Measurements from ENCODE around the gene GPR21.

The GPR21 gene

DNA sequence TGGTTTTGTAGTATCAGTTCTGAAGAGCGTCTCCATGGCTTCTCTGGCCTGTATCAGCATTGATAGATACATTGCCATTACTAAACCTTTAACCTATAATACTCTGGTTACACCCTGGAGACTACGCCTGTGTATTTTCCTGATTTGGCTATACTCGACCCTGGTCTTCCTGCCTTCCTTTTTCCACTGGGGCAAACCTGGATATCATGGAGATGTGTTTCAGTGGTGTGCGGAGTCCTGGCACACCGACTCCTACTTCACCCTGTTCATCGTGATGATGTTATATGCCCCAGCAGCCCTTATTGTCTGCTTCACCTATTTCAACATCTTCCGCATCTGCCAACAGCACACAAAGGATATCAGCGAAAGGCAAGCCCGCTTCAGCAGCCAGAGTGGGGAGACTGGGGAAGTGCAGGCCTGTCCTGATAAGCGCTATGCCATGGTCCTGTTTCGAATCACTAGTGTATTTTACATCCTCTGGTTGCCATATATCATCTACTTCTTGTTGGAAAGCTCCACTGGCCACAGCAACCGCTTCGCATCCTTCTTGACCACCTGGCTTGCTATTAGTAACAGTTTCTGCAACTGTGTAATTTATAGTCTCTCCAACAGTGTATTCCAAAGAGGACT lies 1.5 kb downstream of the GPR21 start:
- no peak for DNase-seq

DNA sequence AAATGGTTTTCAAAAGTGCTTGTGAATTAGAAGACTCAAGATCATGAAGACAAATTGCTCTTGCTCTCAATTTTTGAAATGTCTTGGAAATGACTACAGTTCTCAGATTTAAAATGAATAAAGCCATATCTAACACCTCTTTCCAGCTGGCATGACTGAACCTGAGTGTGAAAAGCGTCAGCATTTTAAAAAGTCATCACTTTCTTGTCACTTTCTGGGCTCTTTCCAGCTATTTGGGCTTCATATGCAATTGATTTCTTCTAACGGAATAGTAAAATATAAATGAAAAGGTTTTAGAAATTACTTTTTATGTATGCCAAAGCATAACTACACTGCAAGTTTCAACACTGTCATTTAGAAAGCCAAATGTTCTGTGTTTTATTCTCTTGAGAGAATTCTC lies 2.3 kb downstream of the GPR21 start:
- no peak for DNase-seq

DNA sequence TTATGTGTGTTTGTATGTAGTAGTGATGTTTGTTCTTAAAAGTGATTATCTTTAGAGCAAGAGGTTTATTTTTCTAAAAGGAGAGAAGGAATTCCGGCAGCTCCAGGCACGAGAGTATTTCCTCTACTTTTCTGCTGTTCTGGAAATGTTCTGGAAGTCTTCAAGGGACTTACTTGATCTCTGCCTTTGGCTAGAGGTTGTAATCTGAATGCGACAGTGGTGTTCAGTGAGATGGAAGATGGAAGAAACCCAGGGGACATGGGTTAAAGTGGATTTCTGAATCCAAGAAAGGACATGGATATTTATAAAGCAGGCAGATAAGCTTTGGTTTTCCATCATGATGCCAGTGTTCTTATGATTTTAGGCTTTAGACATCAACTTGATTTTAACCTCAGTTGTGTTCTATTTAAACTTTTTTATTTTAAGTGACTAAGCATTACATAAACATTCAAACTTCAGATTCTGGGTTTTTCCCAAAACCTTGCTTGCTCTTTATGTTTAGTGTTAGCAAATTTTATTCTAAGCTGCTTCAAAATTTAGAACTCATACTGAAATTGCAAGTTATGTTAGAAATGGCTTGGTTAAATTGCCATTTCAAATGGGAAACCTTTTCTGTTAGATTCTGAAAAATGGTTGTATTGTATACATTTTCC lies 3.6 kb downstream of the GPR21 start:
- no peak for DNase-seq

DNA sequence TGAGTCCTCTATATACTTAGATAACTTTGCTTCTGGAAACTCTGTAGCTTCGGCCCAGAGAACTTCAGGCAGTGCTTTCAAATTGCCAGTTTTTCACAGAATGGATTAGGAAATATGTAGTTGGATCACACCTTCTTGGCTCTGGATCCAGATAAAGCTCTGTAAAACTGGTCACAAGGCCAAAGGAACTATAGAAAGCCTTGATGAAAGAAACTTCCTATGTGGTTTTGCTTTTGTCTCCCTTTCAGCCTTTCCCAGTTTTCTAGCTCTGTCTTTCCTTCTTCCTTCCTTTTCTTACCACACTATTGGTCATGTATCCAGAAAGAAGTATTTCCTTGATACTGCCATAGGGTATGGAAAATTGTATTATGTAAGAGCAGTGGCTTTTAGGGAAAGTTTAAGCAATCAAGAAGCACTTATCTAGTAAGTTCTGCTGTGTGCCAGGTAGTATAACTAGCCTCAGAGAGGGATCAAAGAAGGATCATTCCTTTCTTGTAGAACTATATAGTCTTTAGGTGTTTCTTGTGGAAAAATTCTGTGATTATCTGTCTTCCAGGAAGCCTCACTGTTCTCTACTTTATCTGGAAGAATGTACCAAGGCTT lies 6.3 kb downstream of the GPR21 start:
- DNase-seq = no peak

DNA sequence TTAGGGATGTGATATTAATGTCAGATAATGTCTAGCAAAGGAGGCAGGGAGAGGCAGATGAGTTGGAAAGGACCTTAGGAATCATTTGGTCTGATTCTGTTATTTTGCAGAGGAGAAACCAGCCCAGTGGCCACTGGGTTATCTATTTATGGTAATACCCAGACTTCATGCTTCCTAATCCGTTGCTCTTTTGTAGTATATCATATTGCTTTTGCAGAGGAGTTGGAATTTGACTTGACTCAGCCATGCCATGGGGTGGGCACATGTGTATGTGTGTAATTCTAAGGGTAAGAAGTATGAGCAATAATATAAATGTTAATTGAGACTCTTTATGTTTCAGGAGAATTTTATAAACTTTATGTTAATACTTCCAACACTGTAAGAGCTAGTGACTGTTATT lies 7.3 kb downstream of the GPR21 start:
- DNase-seq = no peak

DNA sequence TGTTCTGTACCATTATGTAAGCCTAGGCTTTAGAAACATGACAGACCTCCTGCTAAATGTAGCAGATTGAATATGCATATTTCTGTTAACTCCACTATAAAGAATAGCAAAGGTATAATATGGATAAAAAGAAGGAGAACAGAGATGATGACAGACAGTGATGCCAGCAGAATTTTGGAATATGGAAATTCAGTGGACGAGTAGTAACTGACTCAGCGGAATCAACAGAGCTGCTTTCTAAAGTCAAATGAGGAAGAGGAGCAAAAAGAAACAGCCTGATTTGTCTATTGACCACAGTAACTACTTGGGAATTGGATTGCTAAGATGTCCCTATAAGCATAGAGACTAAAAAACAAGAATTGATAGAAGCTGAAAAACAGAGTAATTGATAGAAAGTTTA lies 8.0 kb downstream of the GPR21 start:
- DNase-seq = no peak

DNA sequence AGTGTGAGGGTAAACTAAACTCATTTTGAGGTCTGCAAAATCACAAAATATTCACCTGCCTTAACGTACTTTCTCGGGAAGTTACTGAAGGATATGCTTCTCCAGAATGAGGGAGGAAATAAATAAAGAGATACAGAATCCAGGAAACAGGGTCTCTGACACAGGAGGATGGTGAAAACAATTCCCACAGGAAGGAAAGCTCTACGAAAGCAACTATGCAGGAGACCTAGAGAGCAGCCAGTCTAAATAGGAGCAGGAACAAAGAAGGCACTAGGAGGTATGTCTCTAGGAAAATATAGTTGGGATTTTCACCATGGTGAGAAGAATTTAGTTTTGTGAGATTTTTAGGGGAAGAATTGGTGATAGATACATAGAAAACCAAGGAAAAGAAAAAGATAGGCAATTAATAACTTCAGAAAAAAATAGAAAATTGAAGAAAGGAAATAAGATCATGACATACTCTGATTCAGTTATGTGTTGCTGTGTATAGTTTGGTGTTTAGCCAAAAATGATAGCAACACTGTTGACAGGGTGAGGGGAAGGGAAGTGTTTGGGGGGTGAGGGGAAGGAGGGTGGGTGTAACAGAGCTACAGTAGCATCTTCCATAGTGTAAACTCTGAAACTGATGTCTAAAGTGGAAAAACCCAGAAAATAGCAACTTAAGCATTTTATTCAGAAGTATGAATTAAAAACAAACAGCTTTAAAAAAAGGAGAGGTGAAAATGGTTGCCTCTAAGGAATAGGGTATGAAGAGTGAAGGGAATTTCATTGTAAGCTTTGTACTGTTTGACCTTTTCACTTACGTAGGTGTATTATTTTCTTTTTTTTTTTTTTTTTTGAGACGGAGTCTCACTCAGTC lies 9.8 kb downstream of the GPR21 start:
- DNase-seq = no peak

DNA sequence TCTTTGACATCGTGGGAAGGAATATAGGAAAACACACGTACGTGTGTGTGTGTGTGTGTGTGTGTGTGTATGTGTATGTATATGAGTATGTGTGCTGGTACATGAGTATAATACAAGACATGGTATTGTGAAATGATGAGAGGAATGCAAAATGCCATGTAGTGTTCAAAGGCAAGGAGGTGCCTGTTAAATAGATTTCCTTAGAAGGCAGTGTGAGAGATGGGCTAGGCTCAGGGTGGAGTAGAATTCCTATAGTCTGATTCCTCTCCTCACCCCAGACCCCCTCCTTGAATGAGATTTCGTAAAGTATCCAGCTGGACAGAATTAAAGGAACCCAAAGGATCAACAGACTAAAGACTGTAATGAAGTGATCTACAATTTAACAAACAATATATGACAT lies 11.1 kb downstream of the GPR21 start:
- no peak for DNase-seq

DNA sequence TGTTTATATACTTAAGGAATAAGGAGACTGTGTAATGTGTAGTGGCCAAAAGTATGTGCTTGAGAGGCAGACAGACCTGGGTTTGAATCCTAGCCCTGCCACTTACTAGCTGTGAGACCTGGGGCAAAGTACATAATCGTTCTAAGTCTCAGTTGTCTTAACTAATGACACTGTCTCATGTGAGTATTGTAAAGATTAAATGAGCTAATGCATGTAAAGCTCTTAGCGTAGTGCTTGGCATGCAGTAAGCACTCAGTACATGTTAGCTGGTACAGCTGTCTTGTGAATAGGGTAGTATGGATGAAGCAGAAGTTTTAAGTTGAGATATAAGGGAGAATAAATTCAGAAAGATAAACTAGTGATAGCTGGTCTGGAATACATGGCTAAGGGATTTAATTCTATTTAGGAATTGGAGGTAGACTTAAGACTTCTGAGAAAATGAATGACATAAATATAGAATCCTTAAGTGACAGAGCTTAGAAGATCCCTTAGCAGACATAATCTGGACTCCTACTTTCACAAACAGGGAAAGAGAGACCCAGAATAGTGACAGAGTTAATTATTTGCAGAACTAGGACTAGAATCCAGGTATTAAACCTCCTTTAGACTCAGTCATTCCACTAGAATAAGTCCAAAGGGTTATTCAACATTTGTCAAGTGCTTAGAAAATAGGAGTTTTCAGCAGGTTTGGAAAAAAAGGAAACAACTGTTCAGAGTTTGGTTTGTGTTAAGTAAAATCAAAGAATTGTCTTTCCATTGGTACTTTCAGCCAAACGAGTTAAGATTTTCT lies 13.1 kb downstream of the GPR21 start:
- DNase-seq = no peak

DNA sequence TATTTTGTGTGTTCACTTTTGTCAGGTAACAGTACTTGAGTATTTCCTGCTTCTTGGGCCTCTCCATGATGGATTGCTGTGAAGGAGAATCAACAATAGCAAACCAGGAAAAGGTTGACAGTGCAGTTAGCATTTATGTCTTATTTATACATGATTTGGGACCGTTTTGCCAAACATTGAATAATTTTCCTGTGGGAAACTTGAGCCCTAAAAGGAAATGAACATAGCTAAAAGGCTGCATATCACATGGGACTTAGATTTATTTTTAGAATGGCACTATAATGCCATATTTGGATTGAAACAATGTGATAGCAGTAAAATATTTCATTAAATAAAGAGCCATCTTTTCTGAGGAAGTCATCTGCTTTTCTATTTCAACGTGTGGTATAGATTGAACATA lies 15.3 kb downstream of the GPR21 start:
- no peak for DNase-seq

DNA sequence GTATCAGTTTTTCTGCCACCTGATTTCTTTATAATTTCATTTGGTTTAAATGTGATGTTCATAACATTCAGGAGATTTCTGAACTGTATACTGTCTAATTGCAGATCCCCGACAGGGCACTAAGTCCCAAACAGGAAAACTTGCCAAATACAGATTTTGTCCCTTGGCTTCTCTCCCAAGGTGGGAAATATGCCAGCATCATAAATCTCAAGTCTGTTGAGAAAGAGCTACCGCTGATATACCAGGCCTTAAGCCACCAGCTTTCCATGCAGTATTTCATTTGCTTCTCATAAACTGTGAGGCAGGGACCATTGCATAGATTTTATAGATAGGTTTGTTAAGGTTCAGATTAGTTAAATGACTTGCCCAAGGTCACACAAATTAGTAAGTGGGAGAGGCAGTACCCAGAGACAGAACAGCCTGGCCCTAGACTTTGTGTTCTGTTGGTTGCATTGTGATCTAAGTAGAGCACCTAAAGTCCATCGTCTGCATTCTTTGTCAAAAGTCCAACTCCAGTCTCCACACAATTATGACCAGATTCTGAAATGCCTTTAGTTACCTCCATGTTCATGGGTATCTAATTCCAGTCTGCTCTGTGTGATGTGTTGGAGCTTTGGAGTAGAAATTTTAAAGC lies 16.2 kb downstream of the GPR21 start:
- DNase-seq = no peak

DNA sequence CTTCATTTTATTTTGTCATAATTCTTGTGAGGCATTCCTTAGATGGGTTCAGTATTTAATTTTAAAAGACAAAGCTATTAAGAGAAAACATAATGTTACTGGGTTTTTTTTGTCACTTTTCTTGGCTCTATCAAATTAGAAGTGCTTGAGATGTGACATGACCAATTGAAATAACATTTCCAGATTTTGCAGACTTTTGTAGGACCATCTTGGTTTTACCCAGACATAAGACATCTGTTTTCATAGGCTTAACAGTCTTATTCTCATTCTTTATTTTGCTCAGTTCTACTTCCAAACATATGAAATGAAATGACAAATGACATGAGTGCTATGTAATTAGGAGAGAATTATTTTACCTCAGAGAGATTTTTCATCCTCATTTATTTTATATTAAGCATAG lies 19.6 kb downstream of the GPR21 start:
- DNase-seq = no peak

DNA sequence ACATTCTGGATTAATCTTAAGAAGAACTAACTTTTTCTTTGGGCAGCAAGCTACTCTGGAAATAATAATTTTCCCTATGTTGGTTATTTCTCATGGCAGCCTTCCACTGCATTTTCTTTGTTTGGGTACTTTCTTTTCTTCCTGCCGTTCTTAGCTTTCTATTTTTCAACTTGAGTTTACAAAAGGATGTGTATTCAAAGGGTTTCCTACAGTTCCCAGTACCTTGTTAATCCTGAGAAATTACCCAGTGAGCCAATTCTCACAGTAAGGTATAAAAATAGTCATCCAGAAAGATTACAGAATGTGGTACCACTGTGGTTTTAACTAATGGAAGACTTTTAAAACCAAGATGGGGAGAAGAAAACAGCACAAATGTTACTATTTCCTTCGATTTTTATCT lies 20.2 kb downstream of the GPR21 start:
- no peak for DNase-seq

DNA sequence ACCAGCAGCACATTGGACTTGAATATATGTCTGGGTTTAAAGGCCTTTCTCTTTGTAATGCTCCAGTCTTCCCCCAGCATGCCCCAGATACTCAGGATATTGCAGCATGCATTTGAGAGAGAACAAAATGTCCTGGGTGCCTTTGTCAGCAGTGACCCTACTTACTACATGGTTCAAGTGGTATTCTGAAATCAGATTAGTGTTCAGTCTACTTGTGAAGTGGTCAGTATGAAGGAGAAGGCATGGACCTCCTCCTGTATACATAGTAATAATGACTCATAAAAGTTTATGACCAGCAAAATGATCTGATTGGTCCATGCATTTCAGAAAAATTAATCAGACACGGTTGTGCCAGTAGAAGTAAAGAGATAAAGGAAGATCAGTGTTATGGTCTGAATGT lies 25.4 kb downstream of the GPR21 start:
- no peak for DNase-seq

DNA sequence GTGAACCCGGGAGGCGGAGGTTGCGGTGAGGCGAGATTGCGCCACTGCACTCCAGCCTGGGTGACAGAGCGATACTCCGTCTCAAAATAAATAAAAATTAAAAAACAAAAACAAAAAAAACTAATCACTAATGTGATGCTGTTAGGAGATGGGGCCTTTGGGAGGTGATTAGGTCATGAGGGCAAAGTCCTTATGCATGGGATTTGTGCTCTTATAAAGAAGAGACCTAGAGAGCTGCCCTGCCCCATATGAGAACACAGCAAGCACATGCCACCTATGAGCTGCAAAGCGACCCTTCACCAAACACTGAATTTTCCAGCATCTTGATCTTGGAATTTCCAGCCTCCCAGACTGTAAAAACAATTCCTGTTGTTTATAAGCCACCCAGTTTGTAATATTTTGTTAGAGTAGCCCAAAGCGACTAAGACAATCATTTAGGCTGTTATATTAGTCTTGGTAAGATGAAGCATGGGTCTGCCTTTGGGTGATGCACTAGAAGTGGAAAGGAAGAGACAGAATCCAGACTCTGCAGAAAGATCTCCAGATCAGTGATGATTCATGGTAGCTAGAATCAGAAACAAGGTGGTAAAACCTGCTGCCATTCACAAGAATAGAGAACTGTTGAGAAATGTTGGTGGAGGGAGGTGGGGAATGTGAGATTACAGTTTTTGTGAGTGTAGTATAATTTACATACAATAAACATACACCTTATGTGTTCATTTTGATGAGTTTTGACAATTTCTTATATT lies 26.2 kb downstream of the GPR21 start:
- DNase-seq = no peak

DNA sequence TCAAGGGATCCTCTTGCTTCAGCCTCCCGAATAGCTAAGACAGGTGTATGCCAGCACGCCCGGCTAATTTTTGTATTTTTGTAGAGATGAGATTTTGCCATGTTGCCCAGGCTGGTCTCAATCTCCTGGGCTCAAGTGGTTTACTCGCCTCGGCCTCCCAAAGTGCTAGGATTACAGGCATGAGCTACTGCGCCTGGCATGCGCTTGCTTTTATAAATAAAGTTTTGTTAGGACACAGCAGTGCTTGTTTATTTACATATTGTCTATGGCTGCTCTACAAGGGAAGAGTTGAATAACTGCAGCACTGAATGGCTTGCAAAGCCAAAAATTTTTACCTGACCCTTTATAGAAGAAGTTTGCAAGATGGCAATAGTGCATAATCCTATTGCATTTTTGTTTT lies 27.7 kb downstream of the GPR21 start:
- DNase-seq = no peak

DNA sequence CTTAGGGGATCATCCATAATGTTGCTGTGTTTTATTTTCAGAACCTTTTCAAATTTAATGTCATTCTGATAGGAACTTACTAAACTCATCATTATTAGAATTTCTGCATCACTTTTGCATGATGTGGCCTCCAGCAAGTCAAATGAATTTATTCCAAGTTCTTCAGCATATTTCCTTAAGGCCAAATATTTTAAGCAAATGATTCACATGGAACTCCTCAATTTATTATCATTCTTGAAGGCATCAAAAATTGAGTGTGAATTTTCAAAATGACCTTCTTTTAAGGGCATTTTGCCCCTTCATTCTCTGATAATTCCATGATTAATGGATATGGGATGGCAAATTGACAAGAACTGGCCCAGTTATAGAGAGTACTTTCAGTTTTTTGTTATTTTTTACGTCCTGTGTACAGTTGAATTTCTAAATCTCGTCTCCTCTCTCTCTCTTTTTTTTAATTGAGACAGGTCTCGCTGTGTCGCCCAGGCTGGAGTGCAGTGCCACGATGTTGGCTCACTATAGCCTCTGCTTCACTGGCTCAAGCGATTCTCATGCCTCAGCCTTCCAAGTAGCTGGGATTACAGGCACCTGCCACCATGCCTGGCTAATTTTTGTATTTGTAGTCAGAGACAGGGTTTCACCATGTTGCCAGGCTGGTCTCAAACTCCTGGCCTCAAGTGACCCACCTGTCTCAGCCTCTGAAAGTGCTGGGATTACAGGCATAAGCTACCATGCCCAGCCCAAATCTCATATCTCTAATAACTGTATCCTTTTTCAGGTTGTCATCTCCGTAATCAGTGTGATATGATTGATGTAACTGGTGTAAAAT lies 29.1 kb downstream of the GPR21 start:
- DNase-seq = no peak

DNA sequence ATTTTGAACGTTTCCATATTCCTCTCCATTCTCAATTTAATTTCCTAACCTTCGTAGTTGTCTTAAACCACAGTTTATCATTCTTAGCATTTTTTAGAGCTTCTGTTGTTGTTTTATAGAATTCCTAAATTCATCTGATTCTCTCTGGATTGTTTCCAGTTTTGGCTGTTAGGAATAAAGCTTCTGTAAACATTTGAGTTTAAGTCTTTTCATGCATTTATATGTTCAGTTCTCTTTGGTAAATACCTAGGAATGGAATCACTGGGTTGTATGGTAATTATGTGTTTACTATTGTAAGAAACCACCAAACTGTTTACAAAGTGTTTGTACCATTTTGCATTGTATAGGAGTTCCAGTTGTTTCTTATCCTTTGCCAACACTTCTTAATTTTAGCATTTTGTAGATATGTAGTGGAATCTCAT lies 29.7 kb downstream of the GPR21 start:
- no peak for DNase-seq

DNA sequence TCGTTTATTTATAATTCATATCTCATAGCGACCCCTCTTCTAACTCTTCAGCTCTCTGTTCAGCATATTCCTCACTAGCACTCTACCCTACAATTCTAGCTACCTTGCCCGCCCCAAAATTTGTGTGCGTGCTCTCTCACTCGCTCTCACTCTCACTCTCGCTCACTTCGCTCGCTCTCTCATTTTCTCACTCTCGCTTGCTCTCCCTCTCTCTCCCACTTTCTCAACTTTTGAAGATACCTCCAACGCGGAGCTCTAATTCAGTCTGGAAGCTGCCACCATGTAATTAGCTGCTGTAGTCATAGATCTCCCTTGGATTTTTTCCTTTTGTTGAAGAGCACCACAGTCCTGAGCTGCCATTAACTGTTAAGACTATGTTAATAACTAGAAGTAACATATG lies 30.4 kb downstream of the GPR21 start:
- DNase-seq = no peak

DNA sequence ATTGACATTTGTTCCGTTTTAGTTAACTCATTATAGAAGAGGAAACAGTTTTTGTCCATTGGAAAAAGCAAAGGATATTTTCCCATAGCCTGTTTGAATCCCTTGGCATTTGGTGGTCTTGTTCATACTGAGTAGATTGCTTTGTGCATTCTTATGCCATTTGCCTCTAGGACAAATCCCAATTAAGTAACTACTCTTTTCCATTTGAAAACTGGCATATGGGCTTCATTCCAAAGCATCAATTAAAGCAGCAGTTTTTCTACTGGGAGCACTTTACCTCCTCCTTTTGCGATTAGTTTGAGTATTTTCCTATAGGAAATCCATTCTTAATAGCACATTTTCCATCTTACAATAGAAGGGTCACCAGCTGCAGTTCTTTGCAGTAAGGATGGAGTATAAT lies 31.2 kb downstream of the GPR21 start:
- DNase-seq = no peak

DNA sequence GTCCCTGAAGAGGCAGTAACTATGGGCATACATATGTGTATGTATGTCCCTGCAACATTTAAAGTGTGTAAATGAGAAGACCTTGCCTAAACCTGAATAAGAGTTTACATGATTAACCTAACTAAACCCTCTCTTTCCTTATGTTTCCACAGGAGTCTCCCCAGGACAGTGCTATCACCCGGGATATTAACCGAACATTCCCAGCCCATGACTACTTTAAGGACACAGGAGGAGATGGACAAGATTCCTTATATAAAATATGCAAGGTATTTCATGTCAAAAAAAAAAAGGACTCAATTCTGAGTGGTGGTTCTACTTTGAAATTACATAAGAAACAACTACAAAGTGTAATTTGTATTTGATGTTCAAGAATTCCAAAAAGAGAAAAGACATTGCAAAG lies 31.7 kb downstream of the GPR21 start:
- DNase-seq = no peak
